CD4-positive, alpha-beta T cell (primary cell): ENCODE results near the gene C3orf70. TPM values are rescaled to one million over a fixed set of nuclear protein-coding genes. Genes with fewer than 3 reads are reported as not detected.

ENCODE experiments used
- ATAC-seq: fragments of 200-7000 bp; cut with Tn5 transposase; one replicate; pipeline ENCODE4 v1.10.0; 2022; ENCODE audit warnings: mild to moderate bottlenecking; ENCODE audit not compliant: poor library complexity
- CTCF ChIA-PET: fragments of 350-600 bp; sonication (Branson Sonifier 250); formaldehyde crosslinking; loops from one replicate; lab custom pipeline; 2021; ENCODE audit warnings: antibody characterized with exemption, inconsistent platforms; lab: Charles Lee
- POLR2A ChIA-PET: fragments of 350-600 bp; sonication (Branson Sonifier 250); formaldehyde crosslinking; loops from one replicate; lab custom pipeline; 2021; ENCODE audit warnings: antibody characterized with exemption, inconsistent platforms; lab: Charles Lee
- DNase-seq, 14 experiments: peaks; one replicate each; pipeline ENCODE4 v3.0.0-alpha.2; 2013 to 2020; ENCODE audit warnings: mixed read lengths in 2 of 14
- H3K27ac ChIP-seq, 2 donors: one replicate each; pipeline versions ENCODE4 v1.5.1 to v1.7.0; 2013; ENCODE audit warnings: low read length in 2 of 2, low read depth in 1 of 2, mild to moderate bottlenecking in 1 of 2
- H3K27me3 ChIP-seq, 2 experiments: 1 replicate in 1 of 2; 2 replicates in 1 of 2; pipeline versions ENCODE4 v1.6.1 to v1.7.0; 2013; ENCODE audit warnings: low read length in 2 of 2, control low read depth in 1 of 2, mild to moderate bottlenecking in 1 of 2, moderate library complexity in 1 of 2; ENCODE audit not compliant: insufficient read depth in 2 of 2, control insufficient read depth in 1 of 2
- H3K36me3 ChIP-seq: one replicate; pipeline ENCODE4 v1.6.1; 2013; ENCODE audit warnings: low read length, control low read depth; ENCODE audit not compliant: insufficient read depth
- H3K4me1 ChIP-seq: one replicate; pipeline ENCODE4 v1.6.1; 2013; ENCODE audit warnings: low read length, control low read depth; ENCODE audit not compliant: insufficient read depth
- H3K4me3 ChIP-seq: one replicate; pipeline ENCODE4 v1.5.1; 2013; ENCODE audit warnings: mild to moderate bottlenecking, low read length, moderate library complexity
- H3K9me3 ChIP-seq, 2 experiments: 1 replicate in 1 of 2; 2 replicates in 1 of 2; pipeline versions ENCODE4 v1.6.1 to v1.7.0; 2013; ENCODE audit warnings: low read length in 2 of 2, mild to moderate bottlenecking in 2 of 2, control low read depth in 1 of 2, moderate library complexity in 1 of 2; ENCODE audit not compliant: control insufficient read depth in 1 of 2, insufficient read depth in 1 of 2
- H3K27ac Mint-ChIP-seq: one replicate; pipeline ENCODE4 v1.8.0; 2020; ENCODE audit warnings: mixed read lengths
- H3K27me3 Mint-ChIP-seq: one replicate; pipeline ENCODE4 v1.8.0; 2021; ENCODE audit warnings: mixed read lengths
- H3K36me3 Mint-ChIP-seq: one replicate; pipeline ENCODE4 v1.8.0; 2021; ENCODE audit warnings: low read depth, mixed read lengths
- H3K4me1 Mint-ChIP-seq: one replicate; pipeline ENCODE4 v1.8.0; 2021; ENCODE audit warnings: low read depth, mixed read lengths
- H3K4me3 Mint-ChIP-seq: one replicate; pipeline ENCODE4 v1.8.0; 2020; ENCODE audit warnings: mild to moderate bottlenecking, mixed read lengths
- H3K9me3 Mint-ChIP-seq: one replicate; pipeline ENCODE4 v1.8.0; 2020; ENCODE audit warnings: mixed read lengths
- CTCF ChIP-seq: fragments of 200-600 bp; IDR thresholded peaks from one replicate; pipeline ENCODE4 v1.8.0; 2022; ENCODE audit warnings: antibody characterized with exemption, mild to moderate bottlenecking
- intact Hi-C, 2 experiments: fragments of 100-400 bp; cut with DNase I in 1 of 2; cut with micrococcal nuclease in 1 of 2; formaldehyde crosslinking; loops; one replicate each; pipeline versions ENCODE4 v1.15.1 to v1.9.0; 2023 to 2025; cut with DNase I, micrococcal nuclease
- total RNA-seq, 174 experiments: library from RNA in 2 of 174; stranded (reverse) in 2 of 174; gene quantifications; one replicate each; pipeline ENCODE4 v1.2.3 and lab custom pipeline; 2021 to 2026

C3orf70 gene
- total RNA-seq, 2 experiments from 2014 or later: not detected

- intact Hi-C loops: no loop called here
- H3K36me3 ChIP-seq: no peaks in the 10 kb centered on the region
Observed at GRCh38 chr3:185149591-185149990, 3.3 kb downstream of the C3orf70 start.

GRCh38 chr3:185145511-185145910, 7.3 kb downstream of the C3orf70 start:
- CTCF ChIA-PET: no interaction called here
- no peaks in the 10 kb centered on the region for H3K9me3 ChIP-seq
- Mint-ChIP-seq H3K27me3 (peaks cover 22% of the 10 kb centered on the region), H3K4me1 (no peaks in the 10 kb centered on the region), H3K4me3 (no peak overlapping the region), H3K27ac (no peak overlapping the region), H3K36me3 (no peaks in the 10 kb centered on the region), H3K9me3 (no peaks in the 10 kb centered on the region)
- no peaks in the 10 kb centered on the region for H3K36me3 ChIP-seq
- DNase-seq: no peak
- intact Hi-C loops: no loop called here
- ATAC-seq: no peak
- no peak for TF ChIP-seq CTCF
- POLR2A ChIA-PET: no interaction called here
- no peaks in the 10 kb centered on the region for H3K4me1 ChIP-seq
- no peak overlapping the region for H3K4me3 ChIP-seq
- peaks cover 0 to 37% of the 10 kb centered on the region in 2 experiments for H3K27me3 ChIP-seq
- H3K27ac ChIP-seq: no peak overlapping the region

More at GRCh38 chr3:185149591-185149990, 3.3 kb downstream of the C3orf70 start:
- DNase-seq: no peak
- Histone ChIP-seq H3K27me3 (peaks cover 18 to 66% of the 10 kb centered on the region in 2 experiments), H3K9me3 (no peaks in the 10 kb centered on the region), H3K4me3 (no peak overlapping the region), H3K4me1 (peaks cover 9% of the 10 kb centered on the region), H3K27ac (no peak overlapping the region)
- Mint-ChIP-seq H3K4me1 (no peaks in the 10 kb centered on the region), H3K36me3 (no peaks in the 10 kb centered on the region), H3K27me3 (peaks cover 27% of the 10 kb centered on the region), H3K4me3 (no peak overlapping the region), H3K27ac (no peak overlapping the region), H3K9me3 (no peaks in the 10 kb centered on the region)
- TF ChIP-seq CTCF: no peak
- ATAC-seq: no peak
- POLR2A ChIA-PET: no interaction called here
- CTCF ChIA-PET: no interaction called here

- Histone ChIP-seq H3K36me3 (no peaks in the 10 kb centered on the region), H3K27ac (no peak overlapping the region), H3K4me1 (no peaks in the 10 kb centered on the region), H3K4me3 (no peak overlapping the region), H3K27me3 (peaks cover 0 to 30% of the 10 kb centered on the region in 2 experiments), H3K9me3 (no peaks in the 10 kb centered on the region)
- Mint-ChIP-seq H3K4me1 (no peaks in the 10 kb centered on the region), H3K27me3 (peaks cover 19% of the 10 kb centered on the region), H3K36me3 (no peaks in the 10 kb centered on the region), H3K4me3 (no peak overlapping the region), H3K9me3 (no peaks in the 10 kb centered on the region), H3K27ac (no peak overlapping the region)
- intact Hi-C loops: no loop called here
- TF ChIP-seq CTCF: no peak
- no peak for DNase-seq
- ChIA-PET CTCF (no interaction called here), POLR2A (no interaction called here)
- ATAC-seq: no peak
Observed at GRCh38 chr3:185144784-185145183, 8.1 kb downstream of the C3orf70 start.
